SK-N-MC (cell line): ENCODE data around the gene ZNF304.

Experiments
- EZH2 ChIP-seq: fragments of 200-600 bp; sonication (generic); IDR thresholded peaks from one replicate; pipeline ENCODE4 v1.6.1; 2017; ENCODE audit warnings: antibody characterized with exemption
- FOXP2 ChIP-seq: optimal IDR thresholded peaks from 2 replicates; pipeline ENCODE3; 2011; ENCODE audit warnings: mild to moderate bottlenecking, moderate library complexity; ENCODE audit not compliant: insufficient read depth; ENCODE audit errors: extremely low read length, control extremely low read depth
- POLR2AphosphoS5 ChIP-seq: IDR thresholded peaks from 2 replicates; pipeline ENCODE4 v1.6.1; 2012; ENCODE audit warnings: mild to moderate bottlenecking, low read depth, low read length, borderline replicate concordance

- no peak for TF ChIP-seq POLR2AphosphoS5
- TF ChIP-seq EZH2: no peak
- TF ChIP-seq FOXP2: no peak
These were observed 23.1 kb downstream of the ZNF304 start for GRCh38 chr19:57374179-57374578.
